IMR-90 (cell line): Measurements from ENCODE around the gene CCSER1.

Experiments used
- BHLHE40 ChIP-seq: fragments of 150-350 bp; IDR thresholded peaks from 2 replicates; pipeline ENCODE4 v1.6.1; 2016; ENCODE audit warnings: mild to moderate bottlenecking, low read depth, low read length
- CEBPB ChIP-seq: IDR thresholded peaks from 2 replicates; pipeline ENCODE4 v1.6.1; 2012; ENCODE audit warnings: low read depth, low read length, improper control_type of control experiment
- FOS ChIP-seq: fragments of 150-350 bp; IDR thresholded peaks from 2 replicates; pipeline ENCODE4 v1.6.1; 2016; ENCODE audit warnings: low read depth, low read length
- MAZ ChIP-seq: IDR thresholded peaks from 2 replicates; pipeline ENCODE4 v1.6.1; 2012; ENCODE audit warnings: low read depth, mild to moderate bottlenecking, low read length, improper control_type of control experiment, moderate library complexity, borderline replicate concordance
- MXI1 ChIP-seq: IDR thresholded peaks from 2 replicates; pipeline ENCODE4 v1.6.1; 2012; ENCODE audit warnings: low read depth, mild to moderate bottlenecking, low read length, moderate library complexity, borderline replicate concordance
- POLR2A ChIP-seq: IDR thresholded peaks from 2 replicates; pipeline ENCODE4 v1.6.1; 2012; ENCODE audit warnings: mild to moderate bottlenecking, low read depth, low read length
- RAD21 ChIP-seq: IDR thresholded peaks from 2 replicates; pipeline ENCODE4 v1.6.1; 2012; ENCODE audit warnings: low read length, improper control_type of control experiment
- RFX5 ChIP-seq: IDR thresholded peaks from 2 replicates; pipeline ENCODE4 v1.8.0; 2012; ENCODE audit warnings: low read depth, mild to moderate bottlenecking, low read length, moderate library complexity
- TF ChIP-seq, protein P1 (sequence below): conservative IDR thresholded peaks from 2 replicates; pipeline ENCODE4 v1.5.1; 2012; ENCODE audit warnings: mild to moderate bottlenecking, low read depth, low read length, improper control_type of control experiment
- TF ChIP-seq, protein P2 (sequence below): fragments of 150-350 bp; IDR thresholded peaks from 2 replicates; pipeline ENCODE4 v1.6.1; 2017; ENCODE audit warnings: mild to moderate bottlenecking, antibody characterized with exemption, low read length, low read depth
- TF ChIP-seq, protein P3 (sequence below): fragments of 150-350 bp; IDR thresholded peaks from 2 replicates; pipeline ENCODE4 v1.6.1; 2016; ENCODE audit warnings: low read depth, mild to moderate bottlenecking, low read length, moderate library complexity, borderline replicate concordance

DNA sequence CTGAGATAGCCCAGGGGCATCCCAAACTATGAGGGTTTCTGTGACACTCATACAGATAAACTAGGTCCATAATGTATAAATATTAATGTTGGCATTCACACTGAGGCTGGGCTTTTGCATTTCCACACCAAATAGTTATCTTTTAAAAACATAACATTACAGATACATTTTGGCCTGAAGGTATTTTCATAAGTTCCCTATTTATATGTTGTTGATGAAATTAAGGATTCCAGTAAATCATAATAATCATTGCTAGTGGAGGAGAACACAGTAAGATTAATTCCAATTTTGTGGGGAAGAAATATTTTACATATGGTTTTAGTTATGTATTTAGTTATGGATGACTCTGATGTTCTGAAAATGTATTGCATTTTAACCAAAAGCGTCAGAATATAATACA lies 479.6 kb downstream of the CCSER1 start:
- TF ChIP-seq, protein P1, sequence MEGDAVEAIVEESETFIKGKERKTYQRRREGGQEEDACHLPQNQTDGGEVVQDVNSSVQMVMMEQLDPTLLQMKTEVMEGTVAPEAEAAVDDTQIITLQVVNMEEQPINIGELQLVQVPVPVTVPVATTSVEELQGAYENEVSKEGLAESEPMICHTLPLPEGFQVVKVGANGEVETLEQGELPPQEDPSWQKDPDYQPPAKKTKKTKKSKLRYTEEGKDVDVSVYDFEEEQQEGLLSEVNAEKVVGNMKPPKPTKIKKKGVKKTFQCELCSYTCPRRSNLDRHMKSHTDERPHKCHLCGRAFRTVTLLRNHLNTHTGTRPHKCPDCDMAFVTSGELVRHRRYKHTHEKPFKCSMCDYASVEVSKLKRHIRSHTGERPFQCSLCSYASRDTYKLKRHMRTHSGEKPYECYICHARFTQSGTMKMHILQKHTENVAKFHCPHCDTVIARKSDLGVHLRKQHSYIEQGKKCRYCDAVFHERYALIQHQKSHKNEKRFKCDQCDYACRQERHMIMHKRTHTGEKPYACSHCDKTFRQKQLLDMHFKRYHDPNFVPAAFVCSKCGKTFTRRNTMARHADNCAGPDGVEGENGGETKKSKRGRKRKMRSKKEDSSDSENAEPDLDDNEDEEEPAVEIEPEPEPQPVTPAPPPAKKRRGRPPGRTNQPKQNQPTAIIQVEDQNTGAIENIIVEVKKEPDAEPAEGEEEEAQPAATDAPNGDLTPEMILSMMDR = no peak
- TF ChIP-seq RAD21 = no peak
- TF ChIP-seq BHLHE40 = no peak
- no peak for TF ChIP-seq FOS
- TF ChIP-seq POLR2A = no peak
- no peak for TF ChIP-seq RFX5
- TF ChIP-seq CEBPB = no peak
- TF ChIP-seq, protein P2, sequence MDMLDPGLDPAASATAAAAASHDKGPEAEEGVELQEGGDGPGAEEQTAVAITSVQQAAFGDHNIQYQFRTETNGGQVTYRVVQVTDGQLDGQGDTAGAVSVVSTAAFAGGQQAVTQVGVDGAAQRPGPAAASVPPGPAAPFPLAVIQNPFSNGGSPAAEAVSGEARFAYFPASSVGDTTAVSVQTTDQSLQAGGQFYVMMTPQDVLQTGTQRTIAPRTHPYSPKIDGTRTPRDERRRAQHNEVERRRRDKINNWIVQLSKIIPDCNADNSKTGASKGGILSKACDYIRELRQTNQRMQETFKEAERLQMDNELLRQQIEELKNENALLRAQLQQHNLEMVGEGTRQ = no peak
- TF ChIP-seq, protein P3, sequence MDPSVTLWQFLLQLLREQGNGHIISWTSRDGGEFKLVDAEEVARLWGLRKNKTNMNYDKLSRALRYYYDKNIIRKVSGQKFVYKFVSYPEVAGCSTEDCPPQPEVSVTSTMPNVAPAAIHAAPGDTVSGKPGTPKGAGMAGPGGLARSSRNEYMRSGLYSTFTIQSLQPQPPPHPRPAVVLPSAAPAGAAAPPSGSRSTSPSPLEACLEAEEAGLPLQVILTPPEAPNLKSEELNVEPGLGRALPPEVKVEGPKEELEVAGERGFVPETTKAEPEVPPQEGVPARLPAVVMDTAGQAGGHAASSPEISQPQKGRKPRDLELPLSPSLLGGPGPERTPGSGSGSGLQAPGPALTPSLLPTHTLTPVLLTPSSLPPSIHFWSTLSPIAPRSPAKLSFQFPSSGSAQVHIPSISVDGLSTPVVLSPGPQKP = no peak
- TF ChIP-seq MAZ = no peak
- TF ChIP-seq MXI1 = no peak
